ENCODE results near the gene GOT1. TPM values are rescaled to one million over a fixed set of nuclear protein-coding genes. Genes with fewer than 3 reads are reported as not detected.

The GOT1 gene
- total RNA-seq, 1 donor from 2014 or later: 609 TPM

- H3K27me3 ChIP-seq (ENCODE audit: low read depth): no peaks in the 10 kb centered on the region
- peak; percentile 50 for TF ChIP-seq CTCF (IDR thresholded peaks at IDR 0.05; ENCODE audit: borderline replicate concordance)
- H3K36me3 ChIP-seq: no peaks in the 10 kb centered on the region
- no peak for DNase-seq
- peak overlapping the region; percentile 97 for H3K27ac ChIP-seq (replicated peaks)
- H3K9me3 ChIP-seq (replicated peaks): no peaks in the 10 kb centered on the region
- H3K4me1 ChIP-seq: peaks cover 64% of the 10 kb centered on the region
- H3K4me3 ChIP-seq: peak overlapping the region; percentile 87
- intact Hi-C loops (cut with micrococcal nuclease): no loop called here
These were observed 3.1 kb upstream of the GOT1 start for GRCh38 chr10:99433378-99434020.

- no peak for DNase-seq
- Histone ChIP-seq H3K4me3 (peak overlapping the region; percentile 87), H3K36me3 (no peaks in the 10 kb centered on the region), H3K4me1 (peaks cover 64% of the 10 kb centered on the region), H3K27ac (replicated peaks) (peak overlapping the region; percentile 97), H3K27me3 (ENCODE audit: low read depth) (no peaks in the 10 kb centered on the region), H3K9me3 (replicated peaks) (no peaks in the 10 kb centered on the region)
- intact Hi-C loops (cut with micrococcal nuclease): no loop called here
- no peak for TF ChIP-seq CTCF (IDR thresholded peaks at IDR 0.05; ENCODE audit: borderline replicate concordance)
These were observed 2.5 kb upstream of the GOT1 start for GRCh38 chr10:99432881-99433280.

- H3K27ac ChIP-seq (replicated peaks): peak overlapping the region; percentile 97
- H3K4me3 ChIP-seq: peak overlapping the region; percentile 87
- H3K9me3 ChIP-seq (replicated peaks): no peaks in the 10 kb centered on the region
- H3K4me1 ChIP-seq: peaks cover 65% of the 10 kb centered on the region
- intact Hi-C loops (cut with micrococcal nuclease): no loop called here
- H3K27me3 ChIP-seq (ENCODE audit: low read depth): no peaks in the 10 kb centered on the region
- no peak for DNase-seq
- TF ChIP-seq CTCF (IDR thresholded peaks at IDR 0.05; ENCODE audit: borderline replicate concordance): no peak
- H3K36me3 ChIP-seq: no peaks in the 10 kb centered on the region
These were observed 1.6 kb upstream of the GOT1 start for GRCh38 chr10:99432047-99432446.

GRCh38 chr10:99431190-99431760, 851 bp upstream of the GOT1 start:
- peak; percentile 85 for DNase-seq
- H3K4me1 ChIP-seq: peaks cover 65% of the 10 kb centered on the region
- intact Hi-C loops (cut with micrococcal nuclease): no loop called here

GRCh38 chr10:99430116-99430450, 341 bp downstream of the GOT1 start:
- peaks cover 10% of the 10 kb centered on the region for H3K36me3 ChIP-seq
- H3K27ac ChIP-seq (replicated peaks): peak overlapping the region; percentile 97
- H3K4me1 ChIP-seq: peaks cover 74% of the 10 kb centered on the region
- no peaks in the 10 kb centered on the region for H3K27me3 ChIP-seq (ENCODE audit: low read depth)
- H3K9me3 ChIP-seq (replicated peaks): no peaks in the 10 kb centered on the region
- DNase-seq: no peak
- TF ChIP-seq CTCF (IDR thresholded peaks at IDR 0.05; ENCODE audit: borderline replicate concordance): no peak
- peak overlapping the region; percentile 87 for H3K4me3 ChIP-seq
- intact Hi-C loops (cut with micrococcal nuclease): no loop called here

More at GRCh38 chr10:99431190-99431760, 851 bp upstream of the GOT1 start:
- H3K9me3 ChIP-seq (replicated peaks): no peaks in the 10 kb centered on the region
- no peak for TF ChIP-seq CTCF (IDR thresholded peaks at IDR 0.05; ENCODE audit: borderline replicate concordance)
- H3K27me3 ChIP-seq (ENCODE audit: low read depth): no peaks in the 10 kb centered on the region
- no peaks in the 10 kb centered on the region for H3K36me3 ChIP-seq
- peak overlapping the region; percentile 87 for H3K4me3 ChIP-seq
- peak overlapping the region; percentile 97 for H3K27ac ChIP-seq (replicated peaks)
